ENCODE data around the gene EHMT2. TPM values are rescaled to one million over a fixed set of nuclear protein-coding genes. Genes with fewer than 3 reads are reported as not detected.

The EHMT2 gene
- total RNA-seq, 1 experiment from 2014 or later, result 84.0 TPM

DNA sequence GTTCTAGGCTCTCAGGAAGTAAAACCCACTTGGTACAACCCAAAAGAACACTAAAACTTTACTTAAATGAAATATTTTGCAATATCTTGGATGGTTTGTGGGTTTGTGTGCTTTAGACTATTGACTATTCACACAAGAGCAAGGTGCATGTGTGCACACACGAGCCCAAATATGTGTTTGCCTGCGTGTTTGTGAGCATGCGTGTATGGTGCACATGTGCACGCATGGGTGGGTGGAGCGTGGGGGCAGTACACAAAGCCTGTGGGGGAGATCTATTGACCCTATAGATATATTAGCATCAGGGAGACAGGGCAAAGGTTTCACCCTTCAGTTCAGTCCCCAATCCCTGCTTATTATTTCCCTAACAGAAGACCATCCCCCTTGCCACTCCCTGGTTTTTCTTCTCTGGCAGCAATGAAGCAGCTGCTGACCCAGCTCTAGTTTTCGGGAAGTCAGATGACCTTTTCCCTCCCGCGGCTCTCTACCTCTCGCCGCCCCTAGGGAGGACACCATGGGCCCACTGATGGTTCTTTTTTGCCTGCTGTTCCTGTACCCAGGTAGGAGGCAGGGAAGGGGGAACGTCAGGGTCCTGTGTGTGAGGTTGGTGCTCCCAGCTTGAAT is 29.9 kb upstream of the EHMT2 start, which contains the start of gene C2:
TSS of gene C2 (plus strand) at position 476 of the 621 bp plus-strand sequence. CDS start at position 512, 36 bp downstream.
- no TSS peak for BruUV-seq (replicated peaks)
- intact Hi-C loops (cut with micrococcal nuclease), result no loop called here
- H3K4me1 ChIP-seq (ENCODE audit: control insufficient read depth in 1 of 2, insufficient read depth in 2 of 2, low read length in 2 of 2), result peaks cover 0 to 3% of the 10 kb centered on the region in 2 experiments; a peak in 2 of 4 replicates
- H3K27me3 ChIP-seq (ENCODE audit: insufficient read depth, low read length), result no peaks in the 10 kb centered on the region
- TF ChIP-seq POLR2A (IDR thresholded peaks at IDR 0.05; ENCODE audit: borderline replicate concordance, extremely low read depth, insufficient read depth, insufficient read length) (no peak), ZFX (IDR thresholded peaks at IDR 0.05) (no peak), SP1 (IDR thresholded peaks at IDR 0.05; ENCODE audit: low read depth) (no peak), POLR2AphosphoS5 (IDR thresholded peaks at IDR 0.05; ENCODE audit: low read depth, low read length) (no peak), CEBPB (IDR thresholded peaks at IDR 0.05; ENCODE audit: low read depth) (no peak), RAD21 (IDR thresholded peaks at IDR 0.05; ENCODE audit: low read depth) (no peak), EZH2phosphoT487 (IDR thresholded peaks at IDR 0.05; ENCODE audit: borderline replicate concordance) (no peak), YY1 (IDR thresholded peaks at IDR 0.05; ENCODE audit: extremely low read depth, insufficient replicate concordance, low read depth, low read length) (no peak), TCF7L2 (IDR thresholded peaks at IDR 0.05; ENCODE audit: borderline replicate concordance, extremely low read depth, insufficient read depth, insufficient read length) (no peak), EZH2 (IDR thresholded peaks at IDR 0.05) (no peak)
- TF ChIP-seq, protein P1, sequence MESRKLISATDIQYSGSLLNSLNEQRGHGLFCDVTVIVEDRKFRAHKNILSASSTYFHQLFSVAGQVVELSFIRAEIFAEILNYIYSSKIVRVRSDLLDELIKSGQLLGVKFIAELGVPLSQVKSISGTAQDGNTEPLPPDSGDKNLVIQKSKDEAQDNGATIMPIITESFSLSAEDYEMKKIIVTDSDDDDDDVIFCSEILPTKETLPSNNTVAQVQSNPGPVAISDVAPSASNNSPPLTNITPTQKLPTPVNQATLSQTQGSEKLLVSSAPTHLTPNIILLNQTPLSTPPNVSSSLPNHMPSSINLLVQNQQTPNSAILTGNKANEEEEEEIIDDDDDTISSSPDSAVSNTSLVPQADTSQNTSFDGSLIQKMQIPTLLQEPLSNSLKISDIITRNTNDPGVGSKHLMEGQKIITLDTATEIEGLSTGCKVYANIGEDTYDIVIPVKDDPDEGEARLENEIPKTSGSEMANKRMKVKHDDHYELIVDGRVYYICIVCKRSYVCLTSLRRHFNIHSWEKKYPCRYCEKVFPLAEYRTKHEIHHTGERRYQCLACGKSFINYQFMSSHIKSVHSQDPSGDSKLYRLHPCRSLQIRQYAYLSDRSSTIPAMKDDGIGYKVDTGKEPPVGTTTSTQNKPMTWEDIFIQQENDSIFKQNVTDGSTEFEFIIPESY (IDR thresholded peaks at IDR 0.05; ENCODE audit: extremely low read depth, insufficient replicate concordance, low read length), result no peak
- TF ChIP-seq, protein P2, sequence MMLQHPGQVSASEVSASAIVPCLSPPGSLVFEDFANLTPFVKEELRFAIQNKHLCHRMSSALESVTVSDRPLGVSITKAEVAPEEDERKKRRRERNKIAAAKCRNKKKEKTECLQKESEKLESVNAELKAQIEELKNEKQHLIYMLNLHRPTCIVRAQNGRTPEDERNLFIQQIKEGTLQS (IDR thresholded peaks at IDR 0.05), result no peak
- H3K4me3 ChIP-seq (replicated peaks in 1 of 2; ENCODE audit: low read depth in 1 of 2, low read length in 2 of 2), result no peak within 1 kb of the TSS
- no peak within 1 kb of the TSS for H2AFZ ChIP-seq (ENCODE audit: low read depth, low read length, poor library complexity, severe bottlenecking)
- H4K20me1 ChIP-seq (ENCODE audit: insufficient read depth), result no peaks in the 10 kb centered on the region
- no peak within 1 kb of the TSS for H3K27ac ChIP-seq (ENCODE audit: low read depth, low read length)
- RAD21 ChIA-PET (ENCODE audit: low non-redundant PET in 1 of 2, low total read pairs in 2 of 2, uncharacterized antibody in 2 of 2, unreplicated experiment in 2 of 2), result no interaction called here
- H3K9me3 ChIP-seq (ENCODE audit: control insufficient read depth in 1 of 2, insufficient read depth in 1 of 2, low read depth in 1 of 2, low read length in 2 of 2), result no peaks in the 10 kb centered on the region
- no peaks in the 10 kb centered on the region for H3K79me2 ChIP-seq (ENCODE audit: insufficient read depth, low read length)
- H3K9ac ChIP-seq (ENCODE audit: low read length), result no peak within 1 kb of the TSS
- CTCF ChIA-PET, result no interaction called here
- POLR2A ChIA-PET, result no interaction called here
- no peak for ATAC-seq
- H3K36me3 ChIP-seq (ENCODE audit: control insufficient read depth in 1 of 2, insufficient read depth in 2 of 2, low read length in 2 of 2), result no peaks in the 10 kb centered on the region
- no peaks in the 10 kb centered on the region for H3K9me2 ChIP-seq (ENCODE audit: insufficient read depth)
- H3K4me2 ChIP-seq (ENCODE audit: low read length), result no peak within 1 kb of the TSS
- DNase-seq (ENCODE audit: low read depth, low spot score), result no peak

Data from HCT116 (cell line).